HepG2 (cell line): Measurements from ENCODE around the gene TCF3. TPM values are rescaled to one million over a fixed set of nuclear protein-coding genes. Genes with fewer than 3 reads are reported as not detected.

ENCODE experiments used
- GTF2F1 ChIP-seq: fragments of 150-350 bp; IDR thresholded peaks from 2 replicates; pipeline ENCODE4 v1.6.1; 2014; ENCODE audit warnings: low read length
- HOXA9 ChIP-seq: sonication (generic); formaldehyde crosslinking; IDR thresholded peaks from 2 replicates; pipeline ENCODE4 v1.8.1; 2022; ENCODE audit warnings: missing genetic modification reagents, mild to moderate bottlenecking, moderate library complexity, borderline replicate concordance
- MIER2 ChIP-seq: IDR thresholded peaks from 2 replicates; pipeline ENCODE4 v1.6.1; 2016; ENCODE audit warnings: missing biosample characterization, missing genetic modification reagents
- NR2F2 ChIP-seq: IDR thresholded peaks from 2 replicates; pipeline ENCODE4 v1.6.1; 2012; ENCODE audit warnings: low read depth, inconsistent platforms, borderline replicate concordance
- RXRB ChIP-seq: IDR thresholded peaks from 2 replicates; pipeline ENCODE4 v1.6.1; 2016; ENCODE audit warnings: borderline replicate concordance, missing genetic modification reagents, missing compliant biosample characterization
- SOX6 ChIP-seq, 2 experiments: fragments of 450-650 bp in 1 of 2; sonication (generic) in 1 of 2; formaldehyde crosslinking in 1 of 2; IDR thresholded peaks; 2 replicates each; pipeline versions ENCODE4 v1.4.0 to v1.6.1; 2017 to 2020; ENCODE audit warnings: antibody characterized with exemption in 1 of 2, mild to moderate bottlenecking in 1 of 2, missing genetic modification reagents in 1 of 2
- TERF1 ChIP-seq: sonication (generic); formaldehyde crosslinking; IDR thresholded peaks from 2 replicates; pipeline ENCODE4 v1.8.0; 2022; ENCODE audit warnings: mild to moderate bottlenecking, missing genetic modification reagents, moderate library complexity
- ZBTB7B ChIP-seq: sonication (generic); formaldehyde crosslinking; IDR thresholded peaks from 2 replicates; pipeline ENCODE4 v1.4.0; 2020; ENCODE audit warnings: missing genetic modification reagents
- ZNF260 ChIP-seq: sonication (generic); formaldehyde crosslinking; IDR thresholded peaks from 2 replicates; pipeline ENCODE4 v1.4.0; 2020; ENCODE audit warnings: missing genetic modification reagents, low read depth, mild to moderate bottlenecking, borderline replicate concordance
- ZNF501 ChIP-seq: sonication (generic); formaldehyde crosslinking; IDR thresholded peaks from 2 replicates; pipeline ENCODE4 v1.5.1; 2020; ENCODE audit warnings: mild to moderate bottlenecking, moderate library complexity, missing genetic modification reagents
- polyA plus RNA-seq, 8 experiments: library from polyadenylated mRNA; depleted of rRNA in 3 of 8; stranded (reverse) in 7 of 8; unstranded in 1 of 8; fragments of >200 nt; fragmentation: Illumina TruSeq in 4 of 8; extraction: Trizol in 4 of 8; gene quantifications; 2 replicates each; pipeline versions ENCODE4 v1.2.1 to v1.2.3, GENCODE V29; 2011 to 2016; ENCODE audit warnings: low read depth in 4 of 8, missing spikeins in 1 of 8, mixed read lengths in 1 of 8; ENCODE audit not compliant: insufficient read depth in 1 of 8
- total RNA-seq, 5 experiments: library from RNA; depleted of rRNA; stranded (reverse); fragments of >200 nt; fragmentation: Illumina TruSeq; extraction: Trizol; gene quantifications; 2 replicates each; pipeline ENCODE4 v1.2.3, GENCODE V29; 2016; ENCODE audit warnings: low read depth in 1 of 5
- TF ChIP-seq, protein P1 (sequence below): sonication (generic); formaldehyde crosslinking; IDR thresholded peaks from one replicate; pipeline ENCODE4 v1.5.1; 2020; ENCODE audit warnings: mild to moderate bottlenecking, missing genetic modification reagents; ENCODE audit errors: not compliant biosample characterization
- TF ChIP-seq, protein P2 (sequence below): IDR thresholded peaks from 2 replicates; pipeline ENCODE4 v1.6.1; 2012; ENCODE audit warnings: low read length, improper control_type of control experiment
- TF ChIP-seq, protein P3 (sequence below): sonication (generic); formaldehyde crosslinking; IDR thresholded peaks from 2 replicates; pipeline ENCODE4 v1.8.0; 2022; ENCODE audit warnings: missing genetic modification reagents, low read depth, mild to moderate bottlenecking, borderline replicate concordance

Gene TCF3
- total and polyA plus RNA-seq, 2 of the 13 experiments (the other 11 are each of a cell fraction or from before 2014, with no cell fraction given), result 51.4 to 53.2 TPM

DNA sequence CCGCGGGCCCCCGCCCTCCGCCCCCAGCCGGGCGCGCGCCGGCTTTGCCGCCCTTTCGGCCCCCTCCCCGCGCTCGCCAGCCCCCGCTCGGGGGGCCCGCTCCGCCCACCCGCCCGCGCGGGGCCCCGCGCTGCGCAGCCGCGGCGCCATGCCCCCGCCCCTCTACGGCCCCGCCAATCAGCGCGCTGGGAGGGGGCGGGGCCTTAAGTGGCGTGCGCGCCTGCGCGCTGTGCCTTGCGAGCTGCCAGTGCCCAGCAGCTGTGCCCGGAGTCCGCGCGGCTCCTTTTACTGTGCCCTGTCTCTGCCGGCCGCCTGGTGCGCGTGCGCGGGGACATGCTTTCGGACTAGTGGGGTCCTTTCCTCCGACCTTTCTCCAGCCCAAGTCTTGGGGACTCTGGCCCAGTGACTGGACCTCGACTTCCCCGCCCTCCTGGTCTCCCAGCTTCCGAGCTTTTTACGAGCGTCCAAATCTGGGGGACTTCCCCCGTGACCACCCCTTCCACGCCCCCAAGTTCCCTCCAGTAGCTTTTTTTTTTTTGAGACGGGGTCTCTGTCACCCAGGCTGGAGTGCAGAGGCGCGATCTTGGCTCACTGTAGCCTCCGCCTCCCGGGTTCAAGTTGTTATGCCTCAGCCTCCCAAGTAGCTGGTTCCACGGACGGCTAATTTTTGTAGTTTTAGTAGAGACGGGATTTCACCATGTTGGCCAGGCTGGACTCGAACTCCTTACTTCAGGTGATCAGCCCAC lies 59.5 kb downstream of the TCF3 start, which contains the start of gene MBD3 (continued):
- TF ChIP-seq, protein P1, sequence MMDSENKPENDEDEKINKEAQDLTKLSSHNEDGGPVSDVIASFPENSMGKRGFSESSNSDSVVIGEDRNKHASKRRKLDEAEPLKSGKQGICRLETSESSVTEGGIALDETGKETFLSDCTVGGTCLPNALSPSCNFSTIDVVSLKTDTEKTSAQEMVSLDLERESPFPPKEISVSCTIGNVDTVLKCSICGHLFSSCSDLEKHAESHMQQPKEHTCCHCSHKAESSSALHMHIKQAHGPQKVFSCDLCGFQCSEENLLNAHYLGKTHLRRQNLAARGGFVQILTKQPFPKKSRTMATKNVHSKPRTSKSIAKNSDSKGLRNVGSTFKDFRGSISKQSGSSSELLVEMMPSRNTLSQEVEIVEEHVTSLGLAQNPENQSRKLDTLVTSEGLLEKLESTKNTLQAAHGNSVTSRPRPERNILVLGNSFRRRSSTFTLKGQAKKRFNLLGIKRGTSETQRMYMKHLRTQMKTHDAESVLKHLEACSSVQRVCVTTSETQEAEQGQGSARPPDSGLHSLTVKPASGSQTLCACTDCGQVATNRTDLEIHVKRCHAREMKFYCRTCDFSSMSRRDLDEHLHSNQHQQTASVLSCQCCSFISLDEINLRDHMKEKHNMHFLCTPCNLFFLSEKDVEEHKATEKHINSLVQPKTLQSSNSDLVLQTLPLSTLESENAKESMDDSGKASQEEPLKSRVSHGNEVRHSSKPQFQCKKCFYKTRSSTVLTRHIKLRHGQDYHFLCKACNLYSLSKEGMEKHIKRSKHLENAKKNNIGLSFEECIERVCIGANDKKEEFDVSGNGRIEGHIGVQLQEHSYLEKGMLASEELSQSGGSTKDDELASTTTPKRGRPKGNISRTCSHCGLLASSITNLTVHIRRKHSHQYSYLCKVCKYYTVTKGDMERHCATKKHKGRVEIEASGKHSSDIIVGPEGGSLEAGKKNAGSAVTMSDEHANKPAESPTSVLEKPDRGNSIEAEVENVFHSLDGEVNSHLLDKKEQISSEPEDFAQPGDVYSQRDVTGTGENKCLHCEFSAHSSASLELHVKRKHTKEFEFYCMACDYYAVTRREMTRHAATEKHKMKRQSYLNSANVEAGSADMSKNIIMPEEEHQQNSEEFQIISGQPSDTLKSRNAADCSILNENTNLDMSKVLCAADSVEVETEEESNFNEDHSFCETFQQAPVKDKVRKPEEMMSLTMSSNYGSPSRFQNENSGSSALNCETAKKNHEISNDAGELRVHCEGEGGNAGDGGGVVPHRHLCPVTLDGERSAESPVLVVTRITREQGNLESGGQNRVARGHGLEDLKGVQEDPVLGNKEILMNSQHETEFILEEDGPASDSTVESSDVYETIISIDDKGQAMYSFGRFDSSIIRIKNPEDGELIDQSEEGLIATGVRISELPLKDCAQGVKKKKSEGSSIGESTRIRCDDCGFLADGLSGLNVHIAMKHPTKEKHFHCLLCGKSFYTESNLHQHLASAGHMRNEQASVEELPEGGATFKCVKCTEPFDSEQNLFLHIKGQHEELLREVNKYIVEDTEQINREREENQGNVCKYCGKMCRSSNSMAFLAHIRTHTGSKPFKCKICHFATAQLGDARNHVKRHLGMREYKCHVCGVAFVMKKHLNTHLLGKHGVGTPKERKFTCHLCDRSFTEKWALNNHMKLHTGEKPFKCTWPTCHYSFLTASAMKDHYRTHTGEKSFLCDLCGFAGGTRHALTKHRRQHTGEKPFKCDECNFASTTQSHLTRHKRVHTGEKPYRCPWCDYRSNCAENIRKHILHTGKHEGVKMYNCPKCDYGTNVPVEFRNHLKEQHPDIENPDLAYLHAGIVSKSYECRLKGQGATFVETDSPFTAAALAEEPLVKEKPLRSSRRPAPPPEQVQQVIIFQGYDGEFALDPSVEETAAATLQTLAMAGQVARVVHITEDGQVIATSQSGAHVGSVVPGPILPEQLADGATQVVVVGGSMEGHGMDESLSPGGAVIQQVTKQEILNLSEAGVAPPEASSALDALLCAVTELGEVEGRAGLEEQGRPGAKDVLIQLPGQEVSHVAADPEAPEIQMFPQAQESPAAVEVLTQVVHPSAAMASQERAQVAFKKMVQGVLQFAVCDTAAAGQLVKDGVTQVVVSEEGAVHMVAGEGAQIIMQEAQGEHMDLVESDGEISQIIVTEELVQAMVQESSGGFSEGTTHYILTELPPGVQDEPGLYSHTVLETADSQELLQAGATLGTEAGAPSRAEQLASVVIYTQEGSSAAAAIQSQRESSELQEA (CRISPR knock-in tag), result peak; percentile 70
- TF ChIP-seq SOX6 (IDR thresholded peaks at IDR 0.05) (no peak), SOX6 (CRISPR knock-in tag; IDR thresholded peaks at IDR 0.05) (0 out of 2 replicates have a peak, but pooled peaks have one; percentile 24), TERF1 (no peak), ZNF260 (CRISPR knock-in tag) (no peak), HOXA9 (CRISPR knock-in tag) (no peak), GTF2F1 (no peak), RXRB (CRISPR knock-in tag) (no peak), ZBTB7B (CRISPR knock-in tag) (no peak), NR2F2 (peak; percentile 16; the same call in 1 of the 2 replicates), ZNF501 (CRISPR knock-in tag) (peak; percentile 54; the same call in 1 of the 2 replicates), MIER2 (CRISPR knock-in tag) (no peak)
- TF ChIP-seq, protein P2, sequence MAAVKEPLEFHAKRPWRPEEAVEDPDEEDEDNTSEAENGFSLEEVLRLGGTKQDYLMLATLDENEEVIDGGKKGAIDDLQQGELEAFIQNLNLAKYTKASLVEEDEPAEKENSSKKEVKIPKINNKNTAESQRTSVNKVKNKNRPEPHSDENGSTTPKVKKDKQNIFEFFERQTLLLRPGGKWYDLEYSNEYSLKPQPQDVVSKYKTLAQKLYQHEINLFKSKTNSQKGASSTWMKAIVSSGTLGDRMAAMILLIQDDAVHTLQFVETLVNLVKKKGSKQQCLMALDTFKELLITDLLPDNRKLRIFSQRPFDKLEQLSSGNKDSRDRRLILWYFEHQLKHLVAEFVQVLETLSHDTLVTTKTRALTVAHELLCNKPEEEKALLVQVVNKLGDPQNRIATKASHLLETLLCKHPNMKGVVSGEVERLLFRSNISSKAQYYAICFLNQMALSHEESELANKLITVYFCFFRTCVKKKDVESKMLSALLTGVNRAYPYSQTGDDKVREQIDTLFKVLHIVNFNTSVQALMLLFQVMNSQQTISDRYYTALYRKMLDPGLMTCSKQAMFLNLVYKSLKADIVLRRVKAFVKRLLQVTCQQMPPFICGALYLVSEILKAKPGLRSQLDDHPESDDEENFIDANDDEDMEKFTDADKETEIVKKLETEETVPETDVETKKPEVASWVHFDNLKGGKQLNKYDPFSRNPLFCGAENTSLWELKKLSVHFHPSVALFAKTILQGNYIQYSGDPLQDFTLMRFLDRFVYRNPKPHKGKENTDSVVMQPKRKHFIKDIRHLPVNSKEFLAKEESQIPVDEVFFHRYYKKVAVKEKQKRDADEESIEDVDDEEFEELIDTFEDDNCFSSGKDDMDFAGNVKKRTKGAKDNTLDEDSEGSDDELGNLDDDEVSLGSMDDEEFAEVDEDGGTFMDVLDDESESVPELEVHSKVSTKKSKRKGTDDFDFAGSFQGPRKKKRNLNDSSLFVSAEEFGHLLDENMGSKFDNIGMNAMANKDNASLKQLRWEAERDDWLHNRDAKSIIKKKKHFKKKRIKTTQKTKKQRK, result no peak
- TF ChIP-seq, protein P3, sequence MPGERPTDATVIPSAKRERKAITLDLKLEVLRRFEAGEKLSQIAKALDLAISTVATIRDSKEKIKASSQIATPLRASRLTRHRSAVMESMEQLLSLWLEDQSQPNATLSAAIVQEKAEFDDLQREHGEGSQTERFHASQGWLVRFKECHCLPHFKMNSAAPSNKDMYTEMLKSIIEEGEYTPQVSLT (CRISPR knock-in tag), result no peak
